NCI-H2171 (cell line): Measurements from ENCODE around the gene LTF.
A peak's percentile ranks its signal among the peaks of the same experiment; 100 is the strongest.

ENCODE experiments used
- DNase-seq: peaks from one replicate; lab custom pipeline; 2025; lab: John Stamatoyannopoulos, UW

The LTF gene

DNA sequence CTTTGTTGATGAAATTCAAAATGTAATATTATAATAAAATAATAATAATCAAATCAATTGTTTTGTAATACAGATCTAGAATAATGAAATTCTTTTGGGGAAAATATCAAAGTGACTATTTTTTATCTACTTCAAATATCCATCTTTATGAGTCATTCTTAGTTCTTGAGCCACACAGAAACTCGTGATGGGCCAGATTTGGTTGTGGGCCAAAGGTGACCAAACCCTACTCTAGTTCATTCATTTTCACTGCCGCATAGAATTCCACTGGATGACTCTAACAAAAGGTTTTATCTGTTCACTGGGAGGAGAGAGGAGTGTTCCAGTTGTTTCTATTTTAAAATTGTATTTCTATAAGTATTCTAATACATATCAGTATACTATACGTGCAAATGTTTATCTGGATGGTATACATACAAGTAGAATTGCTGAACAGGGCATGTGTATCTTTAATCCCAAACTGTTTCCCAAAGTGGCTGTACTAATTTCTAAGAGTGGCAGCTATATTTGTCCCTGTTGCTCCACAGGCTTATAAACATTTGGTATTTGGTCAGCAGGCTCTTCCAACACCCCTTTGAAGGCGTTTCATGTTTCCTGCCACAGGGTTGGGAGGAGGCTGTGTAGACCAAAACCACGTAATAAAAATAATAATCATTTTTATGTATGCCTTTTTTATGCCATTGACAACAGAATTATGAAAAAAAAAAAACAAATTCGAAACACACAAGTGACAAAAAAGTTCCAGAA is 25.8 kb upstream of the LTF start:
- no peak for DNase-seq

DNA sequence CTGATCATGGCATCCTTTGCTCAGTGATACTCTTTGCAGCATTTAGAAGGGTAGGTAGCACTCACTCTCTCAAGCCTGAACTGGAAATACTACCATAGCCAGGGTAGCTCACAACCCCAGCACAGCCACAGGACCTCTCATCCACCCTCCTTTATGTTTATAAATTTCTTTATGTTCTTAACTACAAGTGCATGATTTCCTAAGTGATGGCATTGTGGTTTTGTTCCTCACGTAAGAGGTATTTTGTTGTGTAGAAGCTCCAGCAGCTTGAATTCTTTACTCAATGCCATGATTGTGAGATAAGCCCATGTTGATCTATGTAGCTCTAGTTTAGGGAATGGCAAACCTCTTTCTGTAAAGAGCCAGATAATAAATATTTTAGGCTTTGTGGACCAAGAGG is 25.2 kb upstream of the LTF start:
- DNase-seq = no peak

- DNase-seq = no peak
These were observed 24.7 kb upstream of the LTF start for GRCh38 chr3:46489381-46489780.

DNA sequence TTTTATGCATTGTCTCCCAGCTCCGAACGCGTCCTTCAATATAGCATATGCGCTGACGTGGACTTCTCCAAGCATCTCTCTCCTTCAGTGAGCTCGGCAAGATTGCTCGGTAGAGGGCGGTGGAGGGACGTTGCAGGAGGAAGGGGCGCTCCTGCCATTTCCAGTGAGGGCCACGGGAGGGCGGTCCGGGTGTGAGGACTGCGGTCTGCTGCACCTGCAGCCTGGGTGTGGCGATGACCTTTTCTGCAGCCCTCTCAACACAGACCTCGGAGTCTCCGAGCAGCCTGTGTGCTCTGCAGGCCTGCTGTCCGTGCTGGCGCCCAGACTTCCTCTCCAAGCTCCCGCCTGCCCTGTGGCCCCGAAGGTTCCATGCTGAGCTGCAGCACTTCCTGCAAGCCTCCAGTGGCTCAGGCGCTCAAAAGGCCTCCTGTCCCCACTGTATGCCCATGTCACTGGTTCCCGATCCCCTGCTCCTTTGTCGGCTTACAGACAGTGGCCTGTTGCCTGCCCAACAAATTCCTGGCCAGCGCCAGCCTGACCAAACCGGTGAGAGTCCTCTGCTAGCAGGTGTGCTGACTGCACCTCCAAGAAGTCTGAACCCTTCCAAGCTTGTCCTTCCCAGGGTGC is 24.1 kb upstream of the LTF start:
- DNase-seq = peak; percentile 48

GRCh38 chr3:46485779-46486175 is 21.1 kb upstream of the LTF start:
- DNase-seq = no peak

DNA sequence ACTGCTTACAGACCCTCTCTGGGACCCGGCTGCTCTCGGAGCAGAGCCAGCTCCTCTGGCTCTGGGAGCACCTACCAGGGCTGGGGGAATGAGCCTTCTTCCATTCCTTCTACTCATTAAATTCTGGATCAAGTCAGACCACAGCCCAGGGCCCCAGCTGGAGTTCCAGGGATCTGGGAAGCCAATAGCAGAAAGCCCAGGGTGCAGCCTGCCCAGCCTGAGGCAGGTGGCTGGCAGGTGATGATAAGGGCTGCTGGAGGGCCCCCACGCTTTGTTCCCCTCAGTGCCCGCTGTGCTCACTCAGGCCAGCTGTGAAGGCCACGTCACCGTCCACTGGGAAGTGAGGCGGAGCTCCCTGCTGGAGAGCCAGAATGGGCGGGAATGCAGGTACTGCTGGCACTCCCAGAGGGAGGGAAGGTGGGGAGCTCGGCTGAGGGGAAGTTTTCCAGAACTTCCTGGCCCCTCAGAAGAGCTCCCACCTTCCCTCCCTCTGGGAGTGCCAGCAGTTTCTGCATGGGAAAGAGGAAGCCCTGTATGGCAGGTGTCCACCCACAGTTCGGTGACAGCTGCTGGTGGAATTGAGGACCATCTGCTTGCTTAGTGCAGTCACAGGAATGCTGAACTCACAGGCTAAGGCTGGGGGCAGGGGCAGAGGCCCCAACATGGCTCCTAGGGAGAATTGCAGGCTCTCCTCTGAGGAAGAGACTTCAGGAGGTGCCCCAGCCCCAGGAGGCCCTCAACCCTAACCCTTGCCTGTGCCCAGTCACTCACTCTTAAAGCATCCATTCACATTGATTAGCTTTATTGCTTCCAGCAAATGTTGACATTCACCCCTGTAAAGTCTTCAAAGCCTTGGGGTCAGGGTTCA is 20.4 kb upstream of the LTF start:
- DNase-seq = peak; percentile 11

DNA sequence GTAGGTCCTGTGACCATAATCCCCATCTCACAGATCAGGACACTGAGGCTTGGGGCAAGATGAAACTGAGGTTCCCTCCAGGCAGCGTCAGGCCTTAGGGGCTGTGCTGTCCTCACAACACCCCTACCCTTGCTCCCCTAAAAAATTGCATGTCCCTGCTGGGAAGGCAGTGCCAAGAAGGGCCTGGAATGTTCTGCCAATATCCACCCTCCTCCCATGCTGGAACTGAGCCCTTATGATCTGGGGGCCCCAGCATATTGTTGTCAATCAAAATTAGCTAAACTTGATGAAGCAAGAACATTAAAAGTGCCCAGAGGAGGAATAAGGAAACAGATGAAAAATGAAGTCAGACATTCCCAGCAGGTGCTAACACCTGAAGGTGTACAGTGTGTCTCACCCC is 19.7 kb upstream of the LTF start:
- no peak for DNase-seq

DNA sequence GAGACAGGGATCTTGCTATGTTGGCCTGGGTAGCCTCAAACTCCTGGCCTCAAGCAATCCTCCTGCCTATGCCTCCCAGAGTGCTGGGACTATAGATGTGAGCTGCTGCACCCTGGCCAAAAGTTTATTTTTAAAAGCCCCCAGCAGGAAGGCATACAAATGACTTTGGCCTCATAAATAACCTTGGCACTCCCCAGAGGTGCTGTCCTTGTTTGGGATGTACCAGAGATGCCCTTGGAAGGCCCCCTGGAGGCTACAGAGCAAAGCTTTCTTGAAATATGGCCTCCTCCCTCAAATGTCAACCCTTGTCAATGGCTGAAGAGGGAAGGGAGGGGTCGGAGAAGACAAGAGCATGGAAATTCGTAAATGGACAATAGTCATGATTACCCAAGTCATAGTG is 19.1 kb upstream of the LTF start:
- no peak for DNase-seq

GRCh38 chr3:46482632-46483350 is 18.1 kb upstream of the LTF start:
- no peak for DNase-seq

DNA sequence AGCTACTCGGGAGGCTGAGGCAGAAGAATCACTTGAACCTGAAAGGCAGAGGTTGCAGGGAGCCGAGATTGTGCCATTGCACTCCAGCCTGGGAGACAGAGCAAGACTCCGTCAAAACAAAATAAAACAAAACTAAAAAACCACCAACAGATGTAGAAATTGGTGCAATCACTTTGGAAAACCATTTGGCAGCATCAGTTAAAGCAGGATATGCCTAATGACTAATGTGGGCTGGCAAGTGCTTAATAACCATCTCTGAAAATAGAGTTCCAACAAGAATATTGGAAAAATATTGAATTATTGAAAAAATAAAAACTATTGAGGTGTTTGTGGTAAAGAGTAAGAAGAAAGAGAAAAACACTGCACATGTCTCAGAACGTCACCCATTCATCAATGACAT is 16.9 kb upstream of the LTF start:
- DNase-seq = no peak

GRCh38 chr3:46480491-46481195 is 15.9 kb upstream of the LTF start:
- DNase-seq = no peak

GRCh38 chr3:46479696-46480095 is 15.0 kb upstream of the LTF start:
- no peak for DNase-seq

DNA sequence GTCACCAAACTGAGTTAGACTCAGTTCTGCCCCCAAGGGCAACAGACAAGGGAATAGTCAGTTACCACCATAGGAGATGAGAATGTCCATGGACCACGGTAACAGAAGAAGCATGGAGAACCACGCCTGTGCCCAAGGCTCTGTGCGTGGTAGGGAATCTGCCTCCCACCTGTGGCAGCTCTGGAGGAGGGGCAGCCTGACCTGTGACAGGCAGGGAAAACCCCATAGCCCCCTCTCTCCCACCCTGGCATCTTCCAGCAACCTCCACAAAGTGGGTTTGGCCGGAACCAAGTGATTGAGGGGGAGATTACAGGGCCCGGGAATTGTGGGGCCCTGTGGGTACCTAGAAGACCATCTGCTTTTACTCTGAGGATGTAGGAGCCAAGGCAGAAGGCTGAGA is 14.3 kb upstream of the LTF start:
- no peak for DNase-seq

GRCh38 chr3:46478341-46478740 is 13.6 kb upstream of the LTF start:
- DNase-seq = no peak

- no peak for DNase-seq
These were observed 13.1 kb upstream of the LTF start for GRCh38 chr3:46477756-46478155.

GRCh38 chr3:46477145-46477544 is 12.4 kb upstream of the LTF start:
- DNase-seq = no peak

DNA sequence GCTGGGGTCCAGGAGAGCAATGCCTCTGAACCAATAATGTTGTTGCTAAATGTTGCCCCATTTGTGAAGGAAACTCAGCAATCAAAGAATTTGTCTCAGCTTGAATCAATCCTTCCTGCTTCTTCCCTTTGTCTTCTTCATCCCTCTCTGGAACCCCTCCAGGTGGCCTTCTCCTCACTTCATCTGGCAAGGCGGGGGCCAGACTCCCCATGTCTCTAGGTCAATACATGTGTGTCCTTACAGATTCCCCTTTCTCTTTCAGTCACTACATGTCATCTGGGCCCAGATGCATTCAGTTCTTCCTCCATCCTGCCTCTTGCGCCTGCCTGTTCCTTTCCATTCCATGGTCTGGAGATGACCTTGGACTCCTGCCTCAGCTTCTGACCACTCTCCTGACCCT is 8.0 kb upstream of the LTF start:
- DNase-seq = no peak

- no peak for DNase-seq
These were observed 6.7 kb upstream of the LTF start for GRCh38 chr3:46471371-46471914.

GRCh38 chr3:46470831-46471230 is 6.1 kb upstream of the LTF start:
- no peak for DNase-seq

GRCh38 chr3:46469680-46470357 is 5.1 kb upstream of the LTF start:
- DNase-seq = no peak
